Fibroblast of skin of back (primary cell): ENCODE data around the gene POLRMT.
A peak's percentile ranks its signal among the peaks of the same experiment; 100 is the strongest.
"Not testable (repeated sequence)": the region's sequence is repeated elsewhere in the genome, so short reads cannot be mapped to it uniquely, and the experiment has no call there.

Source experiments
- DNase-seq: peaks from one replicate; pipeline ENCODE4 v3.0.0-alpha.2; 2013

The POLRMT gene

GRCh38 chr19:610801-611480, 22.4 kb downstream of the POLRMT start:
- peak; percentile 91 for DNase-seq

GRCh38 chr19:610071-610800, 23.1 kb downstream of the POLRMT start:
- DNase-seq, result no peak

- no peak for DNase-seq
These were observed 24.4 kb downstream of the POLRMT start for GRCh38 chr19:609004-609346.

GRCh38 chr19:608155-609003, 25.0 kb downstream of the POLRMT start:
- no peak for DNase-seq

GRCh38 chr19:607301-608154, 25.8 kb downstream of the POLRMT start:
- no peak for DNase-seq

GRCh38 chr19:605061-605971, 28.0 kb downstream of the POLRMT start:
- DNase-seq, result not testable (repeated sequence)

- DNase-seq, result no peak
These were observed 29.0 kb downstream of the POLRMT start for GRCh38 chr19:604355-604754.

GRCh38 chr19:603779-604178, 29.6 kb downstream of the POLRMT start:
- DNase-seq, result not testable (repeated sequence)

GRCh38 chr19:603302-603639, 30.1 kb downstream of the POLRMT start:
- DNase-seq, result not testable (repeated sequence)

- DNase-seq, result no peak
These were observed 30.7 kb downstream of the POLRMT start for GRCh38 chr19:602391-603301.

- no peak for DNase-seq
These were observed 31.5 kb downstream of the POLRMT start for GRCh38 chr19:601790-602189.

- no peak for DNase-seq
These were observed 32.0 kb downstream of the POLRMT start for GRCh38 chr19:601310-601709.

- DNase-seq, result no peak
These were observed 35.7 kb downstream of the POLRMT start for GRCh38 chr19:597406-598315.

- DNase-seq, result no peak
These were observed 37.1 kb downstream of the POLRMT start for GRCh38 chr19:596263-596655.

- DNase-seq, result no peak
These were observed 37.7 kb downstream of the POLRMT start for GRCh38 chr19:595326-596262.

GRCh38 chr19:594265-594870, 39.0 kb downstream of the POLRMT start:
- DNase-seq, result no peak

GRCh38 chr19:593505-593904, 39.8 kb downstream of the POLRMT start:
- no peak for DNase-seq

- no peak for DNase-seq
These were observed 40.3 kb downstream of the POLRMT start for GRCh38 chr19:593055-593454.
